ENCODE measurements around the gene STARD4.

- no peak for TF ChIP-seq POLR2A (IDR thresholded peaks at IDR 0.05)
- no peak for TF ChIP-seq CTCF (IDR thresholded peaks at IDR 0.05)
- no peak for TF ChIP-seq POLR2AphosphoS5 (IDR thresholded peaks at IDR 0.05)
Observed at GRCh38 chr5:111480346-111480745, 32.0 kb downstream of the STARD4 start.

Data from sigmoid colon (tissue), 4 donors.